ENCODE data around the gene PRDM11. TPM values are rescaled to one million over a fixed set of nuclear protein-coding genes. Genes with fewer than 3 reads are reported as not detected.
"Not testable (repeated sequence)": the region's sequence is repeated elsewhere in the genome, so short reads cannot be mapped to it uniquely, and the experiment has no call there.

The PRDM11 gene
- total and polyA plus RNA-seq, 2 of the 4 experiments (the other 2 are of a cell fraction), result 2.2 to 2.7 TPM

DNA sequence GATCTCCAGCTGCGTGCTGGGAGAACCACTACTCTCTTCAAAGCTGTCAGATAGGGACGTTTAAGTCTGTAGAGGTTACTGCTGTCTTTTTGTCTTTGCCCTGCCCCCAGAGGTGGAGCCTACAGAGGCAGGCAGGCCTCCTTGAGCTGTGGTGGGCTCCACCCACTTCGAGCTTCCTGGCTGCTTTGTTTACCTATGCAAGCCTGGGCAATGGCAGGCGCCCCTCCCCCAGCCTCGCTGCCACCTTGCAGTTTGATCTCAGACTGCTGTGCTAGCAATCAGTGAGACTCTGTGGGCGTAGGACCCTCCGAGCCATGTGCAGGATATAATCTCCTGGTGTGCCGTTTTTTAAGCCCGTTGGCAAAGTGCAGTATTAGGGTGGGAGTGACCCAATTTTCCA, 18.6 kb upstream of the PRDM11 start:
- intact Hi-C loops (cut with micrococcal nuclease); H2BK5ac ChIP-seq (ENCODE audit: low read depth, low read length, poor library complexity, severe bottlenecking); POLR2A ChIA-PET (ENCODE audit: unreplicated experiment); H2BK120ac ChIP-seq (ENCODE audit: low read depth, low read length); H3K4me2 ChIP-seq (ENCODE audit: low read depth, low read length); H3K9me3 ChIP-seq (ENCODE audit: control insufficient read depth, insufficient read depth, low read length); H2AK5ac ChIP-seq (ENCODE audit: low read depth, low read length); H3K79me1 ChIP-seq (ENCODE audit: low read depth in 1 of 2, low read length in 2 of 2); H3K4me3 ChIP-seq (ENCODE audit: insufficient read depth, low read depth, low read length); DNase-seq; dilution Hi-C loops (cut with HindIII; ENCODE audit: low sequenced_read_pairs, unreplicated experiment); H2AK9ac ChIP-seq (replicated peaks; ENCODE audit: low read depth, low read length, poor library complexity); H3K4me1 ChIP-seq (ENCODE audit: control insufficient read depth, insufficient read depth, low read length); H3K9me1 ChIP-seq (ENCODE audit: insufficient read depth, low read length); H3K9ac ChIP-seq (ENCODE audit: low read depth, low read length); H3K14ac ChIP-seq (replicated peaks; ENCODE audit: low read depth, low read length); H4K91ac ChIP-seq (ENCODE audit: insufficient read depth, low read depth, low read length); H4K20me1 ChIP-seq (ENCODE audit: insufficient read depth, low read length); ATAC-seq (ENCODE audit: low read depth); H2BK15ac ChIP-seq (ENCODE audit: low read depth, low read length); H4K8ac ChIP-seq (ENCODE audit: low read depth in 2 of 2, low read length in 2 of 2); H3K4ac ChIP-seq (ENCODE audit: low read depth, low read length); H2BK20ac ChIP-seq (ENCODE audit: low read depth, low read length); H4K5ac ChIP-seq (ENCODE audit: low read depth, low read length); H2AFZ ChIP-seq (replicated peaks; ENCODE audit: low read length, poor library complexity); H3K56ac ChIP-seq (ENCODE audit: extremely low read depth, insufficient read depth, low read length); H3K27ac ChIP-seq (ENCODE audit: insufficient read depth, low read length); in situ Hi-C loops (cut with MboI; ENCODE audit: low sequenced_read_pairs); CTCF ChIA-PET; BruUV-seq (replicated peaks); H3K27me3 ChIP-seq (ENCODE audit: control insufficient read depth, insufficient read depth, low read length); H3K18ac ChIP-seq (ENCODE audit: low read depth, low read length); H3K36me3 ChIP-seq (ENCODE audit: control insufficient read depth, insufficient read depth, low read length); H3K23ac ChIP-seq (ENCODE audit: low read depth, low read length): not testable (repeated sequence)
- no CpG with 5 or more reads among the region's 9 CpGs for WGBS, 2 experiments (ENCODE audit: extremely low coverage in 2 of 2, insufficient read length in 1 of 2)
